H1 (cell line): ENCODE data around the gene DISC1. TPM values are rescaled to one million over a fixed set of nuclear protein-coding genes. Genes with fewer than 3 reads are reported as not detected.

Experiments used
- polyA plus RNA-seq, 7 experiments: library from polyadenylated mRNA; depleted of rRNA in 3 of 7; stranded (reverse) in 5 of 7; unstranded in 2 of 7; fragments of >200 nt in 5 of 7; fragments of 200-250 nt in 2 of 7; gene quantifications; 1 replicate in 5 of 7; 2 replicates in 1 of 7; 4 replicates in 1 of 7; pipeline versions ENCODE4 v1.2.1 to v1.2.3, GENCODE V29; 2011 to 2013; ENCODE audit warnings: missing spikeins in 2 of 7, mixed read lengths in 2 of 7
- total RNA-seq: library from RNA; stranded (reverse); fragmentation: NEBNext Ultra II Directional; extraction: Animal tissue kit (Norgen Biotek cat#: 25700); gene quantifications from 2 replicates; pipeline ENCODE4 v1.2.1, GENCODE V29; 2021
- TF ChIP-seq, protein P1 (sequence below), 3 experiments: IDR thresholded peaks; 1 replicate in 2 of 3; 2 replicates in 1 of 3; pipeline versions ENCODE4 v1.5.1 to v1.6.1; 2011; ENCODE audit warnings: low read length in 3 of 3, mild to moderate bottlenecking in 3 of 3, inconsistent platforms in 2 of 3, low read depth in 1 of 3, moderate library complexity in 1 of 3; ENCODE audit not compliant: insufficient read depth in 1 of 3; ENCODE audit errors: control extremely low read depth in 1 of 3

Gene DISC1
- total and polyA plus RNA-seq, 2 of the 8 experiments (the other 6 are each of a cell fraction or from before 2014, with no cell fraction given) = 1.1 to 3.5 TPM

DNA sequence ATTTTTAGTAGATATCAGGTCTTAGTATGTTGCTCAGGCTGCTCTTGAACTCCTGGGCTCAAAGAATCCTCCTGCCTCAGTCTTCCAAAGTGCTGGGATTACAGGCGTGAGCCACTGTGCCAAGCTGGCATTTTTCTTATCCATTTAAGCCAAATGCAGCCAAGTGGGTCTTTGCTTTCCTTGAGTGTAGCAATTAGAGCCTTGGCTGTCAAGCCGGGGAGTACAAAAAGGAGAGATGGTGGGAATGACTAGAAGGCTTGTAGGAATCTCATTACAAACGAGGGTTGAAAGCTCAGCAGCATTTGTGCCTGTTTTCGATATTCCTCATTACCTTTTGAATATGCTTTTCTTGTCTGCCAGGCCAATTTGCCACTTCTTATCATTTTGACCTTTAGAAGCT is 140.9 kb downstream of the DISC1 start (continued):
- TF ChIP-seq, protein P1, sequence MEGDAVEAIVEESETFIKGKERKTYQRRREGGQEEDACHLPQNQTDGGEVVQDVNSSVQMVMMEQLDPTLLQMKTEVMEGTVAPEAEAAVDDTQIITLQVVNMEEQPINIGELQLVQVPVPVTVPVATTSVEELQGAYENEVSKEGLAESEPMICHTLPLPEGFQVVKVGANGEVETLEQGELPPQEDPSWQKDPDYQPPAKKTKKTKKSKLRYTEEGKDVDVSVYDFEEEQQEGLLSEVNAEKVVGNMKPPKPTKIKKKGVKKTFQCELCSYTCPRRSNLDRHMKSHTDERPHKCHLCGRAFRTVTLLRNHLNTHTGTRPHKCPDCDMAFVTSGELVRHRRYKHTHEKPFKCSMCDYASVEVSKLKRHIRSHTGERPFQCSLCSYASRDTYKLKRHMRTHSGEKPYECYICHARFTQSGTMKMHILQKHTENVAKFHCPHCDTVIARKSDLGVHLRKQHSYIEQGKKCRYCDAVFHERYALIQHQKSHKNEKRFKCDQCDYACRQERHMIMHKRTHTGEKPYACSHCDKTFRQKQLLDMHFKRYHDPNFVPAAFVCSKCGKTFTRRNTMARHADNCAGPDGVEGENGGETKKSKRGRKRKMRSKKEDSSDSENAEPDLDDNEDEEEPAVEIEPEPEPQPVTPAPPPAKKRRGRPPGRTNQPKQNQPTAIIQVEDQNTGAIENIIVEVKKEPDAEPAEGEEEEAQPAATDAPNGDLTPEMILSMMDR (IDR thresholded peaks at IDR 0.05; ENCODE audit: control extremely low read depth in 1 of 3, insufficient read depth in 1 of 3, low read depth in 1 of 3, low read length in 3 of 3) = no peak
